GM21529 (cell line): ENCODE measurements around the gene LDLRAD4.

ENCODE experiments used
- ATAC-seq: cut with Tn5 transposase; IDR thresholded peaks from one replicate; pipeline ENCODE4 v1.9.1; 2021; ENCODE audit not compliant: unreplicated experiment

LDLRAD4 gene

DNA sequence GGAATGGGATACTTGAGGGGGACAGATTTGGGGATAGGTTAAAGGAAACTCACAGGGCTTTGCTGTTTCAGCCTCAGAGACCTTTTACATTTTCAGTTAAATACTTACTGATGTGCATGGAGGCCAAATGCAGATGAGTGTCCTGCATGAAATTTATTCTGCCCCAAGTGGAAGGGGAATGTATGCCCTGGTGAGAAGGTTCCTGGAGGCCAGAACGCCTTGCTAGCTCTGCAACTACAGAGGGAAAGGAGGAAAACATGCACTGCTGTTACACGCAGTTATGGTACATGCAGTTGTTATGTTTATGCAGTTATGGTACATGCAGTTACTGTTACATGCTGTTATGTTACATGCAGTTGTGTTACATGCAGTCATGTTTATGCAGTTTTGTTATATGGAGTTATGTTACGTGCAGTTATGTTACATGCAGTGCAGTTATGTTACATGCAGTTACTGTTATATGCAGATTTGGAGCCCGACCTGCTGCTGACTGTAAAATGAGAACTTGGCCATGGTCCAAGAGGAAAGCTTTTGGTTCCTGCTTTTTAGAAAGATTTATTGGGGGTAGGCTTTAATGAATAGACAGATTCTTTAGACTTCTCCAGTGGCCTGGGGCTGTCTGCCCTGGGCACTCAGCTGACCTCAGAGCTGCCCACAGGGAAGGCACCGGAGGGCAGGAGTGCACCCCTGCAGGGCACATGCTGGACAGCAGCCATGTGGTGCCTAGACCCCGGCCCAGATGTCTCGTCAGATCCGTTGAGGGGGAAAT, 84.1 kb downstream of the LDLRAD4 start:
- no peak for ATAC-seq

DNA sequence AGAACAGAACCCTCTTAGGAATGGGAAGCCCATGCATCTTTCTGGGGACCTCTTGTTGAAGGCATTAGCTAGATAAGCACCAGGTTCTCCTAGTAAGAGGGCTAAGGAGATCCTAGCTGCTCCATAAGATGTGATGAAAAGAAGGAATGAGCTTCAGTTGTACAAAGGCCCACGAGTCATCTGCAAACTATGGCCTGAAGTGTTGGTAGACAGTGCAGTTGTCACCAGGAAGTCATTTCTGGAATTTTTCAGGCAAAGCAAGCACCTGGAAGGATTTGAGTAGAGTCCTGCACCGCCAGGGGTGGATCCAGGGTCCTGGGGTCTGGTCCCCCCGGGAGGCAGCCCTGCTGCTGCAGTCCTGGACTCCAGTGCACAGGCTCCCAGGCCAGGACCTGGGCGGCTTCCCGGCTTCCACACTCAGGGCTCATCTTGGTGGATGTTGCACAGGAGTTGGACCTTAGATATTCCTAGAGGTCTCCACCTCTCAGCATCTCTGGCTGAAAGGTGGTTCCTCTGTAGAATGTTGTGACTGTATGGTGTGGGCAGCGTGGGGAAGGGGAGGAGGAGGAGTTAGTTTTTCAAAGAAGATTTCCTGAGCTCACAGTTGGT, 85.3 kb downstream of the LDLRAD4 start:
- ATAC-seq = no peak

DNA sequence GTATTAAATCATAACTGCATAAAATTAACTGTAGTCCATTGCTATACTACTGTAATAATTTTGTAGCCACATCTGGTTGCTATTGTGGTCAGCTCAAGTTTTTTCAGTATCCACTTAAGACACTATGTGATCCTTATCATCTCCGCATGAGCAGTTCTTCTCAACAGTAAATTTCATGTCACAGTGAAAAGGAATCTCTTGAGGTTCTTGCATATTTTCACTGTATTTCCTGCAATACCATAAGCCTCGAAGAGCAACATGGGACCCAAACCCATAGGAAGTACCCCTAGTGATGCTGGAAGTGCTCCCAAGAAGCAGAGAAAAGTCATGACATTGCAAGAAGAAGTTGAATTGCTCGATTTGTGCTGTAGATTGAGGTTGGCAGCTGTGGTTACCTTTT, 86.7 kb downstream of the LDLRAD4 start:
- no peak for ATAC-seq

DNA sequence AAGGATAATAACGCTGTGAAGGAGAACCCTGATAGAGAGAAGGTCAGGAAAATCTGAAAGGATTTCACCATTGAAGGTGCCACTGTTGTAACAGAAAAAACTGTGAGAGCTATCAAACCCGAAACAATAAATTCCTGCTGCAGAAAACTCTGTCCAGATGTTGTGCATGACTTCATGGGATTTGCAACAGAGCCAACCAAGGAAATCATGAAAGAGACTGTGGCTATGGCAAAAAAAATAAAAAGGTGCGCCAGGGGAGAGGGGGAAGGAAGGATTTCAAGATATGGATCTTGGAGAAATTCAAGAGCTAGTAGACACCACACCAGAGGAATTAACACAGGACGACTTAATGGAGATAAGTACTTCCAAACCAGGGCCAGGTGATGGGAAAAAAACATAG, 88.0 kb downstream of the LDLRAD4 start:
- ATAC-seq = no peak

DNA sequence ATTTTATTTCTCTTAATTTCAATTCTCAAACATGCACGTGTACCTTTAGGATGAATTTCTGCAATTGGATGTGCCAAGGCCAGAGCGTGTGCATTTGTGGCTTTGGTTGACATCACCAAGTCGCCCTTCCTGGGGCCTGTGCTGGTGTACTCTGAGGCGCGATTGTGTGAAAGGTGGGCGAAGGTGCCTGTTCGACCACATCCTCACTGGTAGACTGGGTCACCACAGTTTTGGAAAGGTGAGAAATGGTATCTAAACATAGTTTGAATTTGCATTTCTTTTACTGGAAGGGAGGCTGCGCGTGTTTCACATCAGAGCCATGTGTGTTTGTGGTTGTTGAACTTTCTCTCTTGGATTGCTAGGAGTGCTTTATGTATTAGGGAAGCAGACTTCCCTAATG, 89.8 kb downstream of the LDLRAD4 start:
- no peak for ATAC-seq

DNA sequence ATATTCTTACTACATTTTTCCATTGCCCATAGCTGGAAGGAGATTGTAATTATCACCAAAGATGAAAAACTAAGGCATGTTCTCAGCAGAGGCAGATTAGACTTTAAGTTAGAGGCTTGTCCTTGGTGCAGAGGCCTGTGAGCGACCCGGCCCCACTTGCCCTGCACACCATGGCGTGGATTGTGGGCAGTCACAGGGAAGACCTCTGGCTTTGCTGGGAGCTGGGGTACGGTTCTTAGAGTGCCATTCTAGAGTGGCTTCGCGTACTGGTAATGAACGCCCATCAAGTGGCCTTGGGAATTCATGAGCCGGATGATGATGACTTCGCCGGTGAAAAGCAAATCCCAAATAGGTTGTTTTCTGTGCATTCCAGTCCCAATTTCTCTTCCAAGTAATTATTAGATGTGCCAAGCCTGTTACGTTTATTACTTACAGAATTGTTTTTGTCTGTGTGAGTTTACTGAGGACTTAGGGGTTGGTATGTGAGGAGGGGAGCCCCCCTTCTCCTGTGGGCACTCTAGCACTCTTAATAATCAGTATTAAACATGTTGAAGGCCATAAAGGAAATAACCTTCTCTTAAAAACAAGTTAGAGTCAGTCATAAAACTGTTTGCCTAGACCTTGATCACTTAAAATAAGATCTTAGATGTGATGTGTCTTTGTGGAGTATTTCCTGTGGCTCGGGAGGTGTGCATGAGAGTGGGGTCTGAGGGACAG, 90.6 kb downstream of the LDLRAD4 start:
- ATAC-seq = no peak

DNA sequence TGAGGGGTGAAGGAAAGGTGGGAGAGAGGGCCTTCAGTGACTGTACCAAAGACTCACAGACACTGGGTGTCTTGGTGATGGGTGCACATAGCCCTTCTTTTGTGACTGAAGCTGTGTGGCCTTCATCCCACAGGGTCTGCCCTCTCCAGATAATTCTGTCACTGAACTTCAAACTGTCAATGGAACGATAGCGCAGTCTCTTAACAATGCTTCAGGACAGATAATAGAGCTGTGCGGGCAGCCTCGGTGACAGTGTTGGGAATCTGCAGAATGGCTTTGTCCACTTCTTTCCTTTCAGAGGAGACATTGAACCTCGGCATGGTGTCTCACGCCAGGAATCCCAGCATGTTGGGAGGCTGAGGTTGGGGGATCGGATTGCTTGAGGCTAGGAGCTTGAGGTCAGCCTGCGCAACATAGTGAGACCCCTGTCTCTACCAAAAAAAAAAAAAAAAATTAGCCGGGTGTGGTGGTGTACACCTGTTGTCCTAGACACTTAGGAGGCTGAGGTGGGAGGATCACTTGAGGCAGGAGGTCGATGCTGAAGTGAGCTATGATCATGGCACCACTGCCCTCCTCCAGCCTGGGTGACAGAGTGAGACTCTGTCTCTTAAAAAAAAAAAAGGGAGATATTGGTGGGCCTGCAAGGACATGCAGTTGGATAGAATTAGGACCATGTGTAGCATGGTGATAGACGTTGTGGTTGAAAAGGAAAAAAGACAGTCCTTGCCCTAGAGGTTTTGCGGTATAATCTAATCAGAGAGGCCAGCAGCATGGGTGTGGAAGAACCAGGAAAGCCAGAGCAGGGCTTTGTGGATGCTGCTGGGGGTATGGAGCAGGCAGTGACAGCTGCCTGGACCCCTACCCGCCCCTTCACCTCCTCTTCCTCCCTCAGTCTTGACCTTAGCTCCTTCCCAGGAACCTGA, 91.4 kb downstream of the LDLRAD4 start:
- no peak for ATAC-seq

DNA sequence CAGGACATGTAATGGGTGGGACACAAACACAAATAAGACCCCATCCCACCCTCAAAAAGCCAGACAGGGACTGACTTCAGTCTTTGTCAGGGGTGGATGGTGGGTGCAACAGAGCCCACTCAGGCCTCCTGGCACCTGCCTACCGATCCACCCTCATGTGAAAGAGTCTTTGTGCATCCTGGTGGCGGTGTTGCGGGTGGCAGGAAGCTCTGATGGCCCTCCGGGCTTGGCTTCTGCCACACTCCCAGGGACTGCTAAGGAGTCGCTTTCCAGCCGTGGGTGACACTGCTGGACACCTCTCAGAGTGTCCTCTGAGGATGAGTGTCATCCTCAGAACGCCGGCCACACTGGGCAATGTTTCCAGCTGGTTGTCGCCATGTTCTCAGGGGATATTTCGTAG, 92.6 kb downstream of the LDLRAD4 start:
- no peak for ATAC-seq

DNA sequence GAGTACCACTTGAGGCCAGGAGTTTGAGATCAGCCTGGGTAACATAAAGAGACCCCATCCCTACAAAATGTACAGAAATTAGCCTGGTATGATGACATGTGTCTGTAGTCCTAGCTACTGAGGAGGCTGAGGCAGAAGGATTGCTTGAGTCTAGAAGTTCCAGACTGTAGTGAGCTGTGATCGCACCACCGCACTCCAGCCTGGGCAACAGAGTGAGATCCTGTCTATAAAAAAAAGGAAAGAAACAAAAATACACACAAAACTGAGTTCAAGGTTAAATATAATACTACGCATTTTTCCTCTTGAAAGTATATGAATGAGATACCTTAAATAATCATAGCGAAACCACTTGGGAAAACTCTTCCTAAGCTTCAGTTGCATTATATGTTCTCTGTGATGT, 94.0 kb downstream of the LDLRAD4 start:
- ATAC-seq = no peak

DNA sequence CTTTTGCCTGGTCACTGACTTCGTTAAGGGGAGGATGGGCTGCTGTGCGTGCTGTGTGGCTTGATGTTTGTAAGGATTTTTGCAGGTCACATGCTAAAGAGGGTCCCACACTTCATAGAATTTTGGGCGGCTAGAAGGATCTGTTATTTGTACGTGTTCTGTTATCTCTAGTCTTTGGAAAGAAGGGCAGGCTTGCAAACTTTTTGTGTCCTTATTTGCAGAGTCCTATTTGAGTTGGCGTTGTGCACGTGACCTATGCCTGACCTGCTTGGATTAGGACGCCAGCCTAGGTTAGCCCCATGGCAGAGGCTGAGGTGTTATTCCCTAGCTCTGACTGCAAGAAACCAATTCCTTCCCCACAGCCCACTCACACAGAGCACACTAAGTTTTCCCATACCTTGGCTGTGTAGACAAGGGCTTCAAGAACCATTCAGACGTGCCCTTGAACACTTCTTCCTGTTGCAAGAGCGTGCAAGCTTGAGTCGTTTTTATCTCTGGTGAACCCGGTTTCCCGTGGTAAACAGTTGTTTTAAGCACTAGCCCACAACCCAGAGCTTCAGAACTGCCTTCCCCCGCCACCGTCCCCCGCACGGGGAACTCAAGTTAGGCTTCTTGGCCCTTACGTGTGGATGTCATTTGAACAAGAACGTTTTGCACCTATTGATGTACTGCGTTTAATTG, 94.6 kb downstream of the LDLRAD4 start:
- no peak for ATAC-seq

DNA sequence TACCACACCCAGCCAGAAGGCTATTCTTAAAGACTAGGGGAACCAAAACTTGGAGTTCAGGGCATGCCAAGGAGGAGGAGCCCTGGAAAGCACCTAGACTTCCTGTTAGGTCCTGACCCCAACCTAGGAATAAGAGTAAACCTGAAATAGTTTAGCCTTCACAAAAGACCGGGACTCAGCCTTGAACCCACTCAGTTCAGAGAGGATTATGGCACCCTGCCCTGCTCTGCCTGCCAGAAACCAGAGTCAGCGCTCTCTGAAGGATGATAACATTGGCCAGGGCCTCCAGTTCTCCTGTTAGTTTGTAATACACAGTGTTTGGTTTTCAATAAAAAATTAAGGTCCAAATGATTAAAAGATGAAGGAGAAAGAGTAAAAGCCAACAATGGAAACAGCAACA, 96.4 kb downstream of the LDLRAD4 start:
- ATAC-seq = no peak

DNA sequence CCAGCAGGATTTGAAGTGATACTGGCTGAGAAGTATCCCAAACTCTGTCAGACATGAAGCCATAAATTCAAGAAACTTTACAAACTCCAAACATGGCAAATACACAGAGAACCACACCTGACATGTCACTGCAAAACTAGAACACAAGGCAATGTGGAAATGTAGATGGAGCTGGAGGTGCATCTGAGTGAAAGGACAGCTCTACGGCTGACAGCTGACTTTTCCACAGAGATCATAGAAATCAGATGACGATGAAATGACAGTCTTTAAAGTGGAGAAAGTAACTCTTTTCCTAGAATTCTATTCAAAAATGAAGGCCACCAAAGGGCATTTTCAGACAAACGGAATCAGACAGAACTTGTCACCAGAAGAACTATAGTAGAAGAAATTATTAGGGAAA, 97.5 kb downstream of the LDLRAD4 start:
- no peak for ATAC-seq

DNA sequence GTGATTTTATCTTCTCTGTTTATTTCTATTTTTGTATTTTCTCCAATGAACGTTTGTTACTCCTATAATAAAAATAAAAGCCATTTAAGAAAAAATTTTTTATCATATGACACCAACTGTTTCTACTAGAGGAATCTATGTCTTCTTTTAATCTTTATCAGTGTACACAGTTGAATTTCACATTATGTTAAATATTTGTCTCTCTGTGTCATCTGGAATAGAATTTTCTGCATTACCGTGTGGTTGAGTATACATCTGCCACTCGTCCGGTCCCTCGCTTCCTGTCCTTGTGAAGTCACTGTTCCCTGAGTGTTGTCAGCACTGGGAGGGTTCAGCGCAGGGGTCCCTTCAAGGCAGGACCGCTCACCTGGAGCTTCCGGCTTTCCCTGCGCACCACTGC, 99.2 kb downstream of the LDLRAD4 start:
- no peak for ATAC-seq

DNA sequence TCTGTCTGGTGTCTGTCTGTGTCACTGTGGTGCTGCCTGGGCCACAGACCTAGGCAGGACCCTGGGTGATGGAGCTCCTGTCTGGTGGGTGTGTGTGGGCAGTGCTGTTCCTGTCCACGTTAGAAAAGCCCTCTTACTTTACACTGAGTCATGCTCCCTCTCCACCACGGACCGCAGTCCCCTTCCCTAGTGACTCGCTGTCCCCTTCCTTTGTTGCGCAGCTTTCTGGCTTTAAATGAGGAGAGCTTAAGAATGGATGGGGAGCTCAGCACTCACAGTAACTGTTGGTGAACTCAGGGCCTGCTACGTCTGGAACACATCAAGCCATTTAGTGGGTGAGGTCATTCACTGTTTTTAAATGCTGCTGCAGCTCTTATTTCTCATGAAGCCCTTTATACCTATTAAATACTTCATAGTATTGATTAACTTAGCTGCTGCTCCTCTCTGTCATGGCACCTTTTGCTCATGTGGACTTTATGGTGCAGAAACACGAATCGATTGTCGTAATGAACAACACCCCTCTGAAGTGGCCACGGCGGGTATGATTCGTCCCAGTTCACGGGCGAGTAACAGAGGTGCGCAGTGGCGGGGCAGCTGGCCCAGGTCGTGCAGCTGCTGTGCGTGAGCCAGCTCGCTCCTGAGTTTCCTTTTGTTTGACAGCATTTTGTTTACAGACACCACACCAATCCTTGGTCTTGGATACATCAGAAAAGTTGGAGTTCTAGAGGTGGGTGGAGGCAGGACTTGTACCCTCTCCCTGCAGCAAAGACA, 100.4 kb downstream of the LDLRAD4 start:
- ATAC-seq = no peak

DNA sequence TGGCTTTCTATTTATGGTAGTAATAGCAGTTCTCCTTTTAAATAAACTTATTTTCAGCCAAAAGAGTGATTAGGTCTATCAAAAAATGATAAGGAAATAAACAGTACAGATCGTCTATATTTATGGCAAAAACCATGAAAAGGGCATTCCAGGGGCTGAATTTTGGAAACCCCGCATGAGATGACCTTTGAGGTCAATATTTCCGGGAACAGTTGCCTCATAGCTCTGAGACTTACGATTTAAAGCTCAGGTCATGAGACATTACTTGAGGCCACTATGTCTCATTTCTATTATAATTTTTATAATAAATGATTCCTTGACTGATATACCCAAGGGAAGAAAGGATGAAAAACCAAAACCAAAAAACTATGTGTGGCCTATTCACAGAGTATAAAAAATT, 101.1 kb downstream of the LDLRAD4 start:
- ATAC-seq = no peak

DNA sequence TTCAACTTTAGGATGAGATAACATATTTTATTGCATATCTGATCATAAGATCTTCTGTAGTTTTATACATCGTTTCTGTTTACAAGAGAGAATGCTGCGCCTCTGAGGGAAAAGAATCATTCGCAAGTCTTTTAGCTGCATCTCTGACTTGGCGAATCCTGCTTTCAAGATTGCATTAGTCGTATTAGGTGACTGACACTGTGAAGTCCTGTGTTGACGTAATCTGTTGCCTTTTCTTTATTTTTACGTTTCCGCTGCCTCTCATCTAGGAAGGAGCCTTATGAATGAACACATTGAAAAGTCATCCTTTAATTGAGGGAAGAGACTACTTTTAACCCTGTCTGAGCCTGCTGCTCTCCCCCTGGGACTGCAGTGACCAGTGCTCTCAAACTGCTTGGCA, 101.5 kb downstream of the LDLRAD4 start:
- ATAC-seq = no peak

DNA sequence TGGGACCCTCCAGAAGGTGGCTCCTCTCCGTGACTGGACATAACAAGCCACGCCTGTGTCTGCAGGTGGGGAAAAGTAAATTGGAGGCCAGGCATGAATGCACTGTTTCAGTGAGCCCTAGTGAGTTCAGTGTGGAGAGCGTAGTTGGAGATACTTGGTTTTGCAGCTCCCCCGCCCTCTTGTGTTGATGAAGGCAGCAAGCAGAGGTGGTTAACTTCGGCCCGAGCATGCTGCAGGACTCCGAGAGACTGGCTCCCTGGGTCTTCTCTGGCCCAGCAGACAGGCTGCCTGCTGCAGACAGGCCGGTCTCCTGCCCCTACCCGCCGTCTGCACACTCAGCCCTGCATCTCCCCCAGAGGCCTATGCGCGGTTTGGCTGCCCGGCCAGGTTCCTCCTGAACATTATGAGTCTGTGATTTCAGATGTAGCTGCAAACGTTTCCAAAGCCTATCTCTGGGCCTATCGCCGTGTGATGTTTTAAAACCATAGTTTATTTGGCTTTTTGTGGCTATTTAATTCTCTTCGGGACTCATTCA, 102.4 kb downstream of the LDLRAD4 start:
- ATAC-seq = no peak

DNA sequence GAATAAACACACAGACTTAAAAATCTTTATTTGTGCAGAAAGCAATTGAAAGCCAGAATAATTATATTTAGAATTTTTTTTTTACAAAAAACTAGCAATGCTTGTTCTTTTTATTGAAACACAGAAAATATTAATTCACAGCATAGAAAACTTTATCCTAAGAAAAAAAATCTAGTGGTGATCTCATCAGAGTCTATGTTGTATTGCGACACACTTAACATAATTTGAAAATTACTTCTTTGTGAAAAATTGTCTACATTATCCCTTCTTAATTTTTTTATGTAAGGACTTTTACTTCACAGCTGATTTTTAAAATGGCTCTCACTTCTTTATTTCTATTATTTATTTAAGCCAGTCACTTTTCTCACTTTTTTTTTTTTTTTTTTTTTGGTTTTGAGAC, 103.4 kb downstream of the LDLRAD4 start:
- ATAC-seq = no peak

DNA sequence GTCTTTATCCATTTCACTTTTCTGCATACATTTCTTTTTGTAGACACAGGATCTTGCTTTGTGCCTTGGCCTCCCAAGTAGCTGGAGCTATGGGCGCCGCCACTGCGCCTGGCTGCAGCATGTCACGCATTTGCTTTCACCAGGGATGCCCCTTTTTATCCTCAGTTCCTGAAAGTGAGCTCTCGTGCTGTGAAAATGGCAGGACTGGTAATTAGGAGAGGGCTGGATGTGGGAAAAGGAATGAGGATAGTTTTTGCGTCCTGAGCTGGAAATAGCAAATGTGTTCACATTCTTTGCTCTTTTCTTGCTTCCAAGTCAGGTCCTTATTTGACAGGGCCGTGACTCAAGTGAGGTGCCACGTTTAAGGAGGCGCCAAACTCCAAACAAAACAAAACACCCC, 104.6 kb downstream of the LDLRAD4 start:
- no peak for ATAC-seq

DNA sequence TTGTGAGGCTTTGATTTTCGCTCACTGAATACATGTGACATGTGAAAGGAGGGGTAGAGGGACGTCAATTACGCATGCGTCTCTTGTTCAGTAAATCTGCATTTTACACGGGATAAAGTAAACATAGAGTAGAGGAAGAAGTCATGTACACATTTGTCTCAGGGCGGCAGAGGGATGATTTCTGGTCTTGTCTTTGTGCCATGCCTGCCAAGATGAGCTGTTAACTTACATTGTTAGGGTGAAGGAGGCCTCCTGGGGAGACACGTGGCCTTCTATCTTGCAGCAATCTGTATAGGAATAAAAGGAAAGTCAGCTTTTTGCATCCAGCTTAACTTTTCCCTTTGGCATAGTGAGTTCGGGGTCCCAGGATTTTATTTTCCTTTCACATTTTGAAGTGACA, 106.3 kb downstream of the LDLRAD4 start:
- no peak for ATAC-seq
